Heart right ventricle (tissue), 16 donors: Measurements from ENCODE around the gene HPD. TPM values are rescaled to one million over a fixed set of nuclear protein-coding genes. Genes with fewer than 3 reads are reported as not detected.

ENCODE experiments used
- ATAC-seq, 8 donors: fragments of 200-7000 bp; cut with Tn5 transposase; one replicate each; pipeline ENCODE4 v1.9.1; 2020; ENCODE audit warnings: mild to moderate bottlenecking in 8 of 8, moderate library complexity in 8 of 8, moderate number of reproducible peaks in 1 of 8
- DNase-seq, 2 donors: peaks; one replicate each; pipeline ENCODE4 v3.0.0-alpha.2; 2020
- H3K27ac ChIP-seq, 10 donors: fragments of 200-600 bp; sonication (generic) in 2 of 10; one replicate each; pipeline versions ENCODE4 v1.5.0 to v1.8.0; 2020 to 2022; ENCODE audit warnings: mild to moderate bottlenecking in 3 of 10
- H3K27me3 ChIP-seq, 7 donors: fragments of 200-600 bp; one replicate each; pipeline ENCODE4 v1.8.0; 2021 to 2022; ENCODE audit warnings: mild to moderate bottlenecking in 2 of 7
- H3K36me3 ChIP-seq, 9 donors: fragments of 200-600 bp; sonication (generic) in 1 of 9; one replicate each; pipeline versions ENCODE4 v1.5.0 to v1.8.0; 2020 to 2022; ENCODE audit warnings: mild to moderate bottlenecking in 2 of 9
- H3K4me1 ChIP-seq, 9 donors: fragments of 200-600 bp; sonication (generic) in 1 of 9; one replicate each; pipeline versions ENCODE4 v1.5.0 to v1.8.0; 2020 to 2022; ENCODE audit warnings: mild to moderate bottlenecking in 4 of 9
- H3K4me3 ChIP-seq, 10 donors: fragments of 200-600 bp; sonication (generic) in 2 of 10; one replicate each; pipeline versions ENCODE4 v1.5.0 to v1.8.0; 2020 to 2022; ENCODE audit warnings: mild to moderate bottlenecking in 7 of 10, moderate library complexity in 2 of 10
- H3K9me3 ChIP-seq, 11 donors: fragments of 200-600 bp in 10 of 11; sonication (generic) in 2 of 11; one replicate each; pipeline versions ENCODE4 v1.5.0 to v1.8.0; 2013 to 2022; ENCODE audit warnings: mild to moderate bottlenecking in 2 of 11, control low read depth in 1 of 11, moderate library complexity in 1 of 11
- WGBS, 2 donors: extraction: QIAGEN DNeasy Blood & Tissue Kit; methylation state at CpG; one replicate each; pipeline ENCODE4 v1.1.7; 2013; ENCODE audit warnings: inconsistent platforms in 1 of 2; 5-methylcytosine and 5-hydroxymethylcytosine counted together
- intact Hi-C, 10 donors: fragments of 100-400 bp; cut with DNase I; formaldehyde crosslinking; loops; one replicate each; pipeline versions ENCODE4 v1.11.1 to v1.14.2; 2022
- polyA plus RNA-seq, 2 donors: library from polyadenylated mRNA; stranded (reverse); fragments of 200-250 nt; gene quantifications; one replicate each; pipeline ENCODE4 v1.2.3, GENCODE V29; 2013
- total RNA-seq, 10 donors: library from RNA; stranded (reverse); fragmentation: NEBNext Ultra II Directional in 3 of 10; extraction: Animal tissue kit (Norgen Biotek cat#: 25700) in 3 of 10; gene quantifications; one replicate each; pipeline versions ENCODE4 v1.2.1 to v1.2.4, GENCODE V29; 2021 to 2023
- TF ChIP-seq, protein P1 (sequence below), 9 donors: fragments of 200-600 bp; sonication (generic) in 2 of 9; IDR thresholded peaks; one replicate each; pipeline versions ENCODE4 v1.5.0 to v1.8.0; 2021 to 2022; ENCODE audit warnings: antibody characterized with exemption in 9 of 9, mild to moderate bottlenecking in 5 of 9, moderate library complexity in 1 of 9
- donor health status: Arrhythmogenic right ventricular cardiomyopathy.
- donor health status: ischemic (EF 13 %, LVEDD 7.1; RV severe dilation, severe dysfunction).
- donor health status: healthy with polysubstance abuse.
- donor health status: DM: no; HTN: yes; CAD: no.
- donor health status: DM: no; HTN: no; CAD: no.
- donor health status: ischemic (EF 25% LVEDD 6.9; RV normal size, moderate dysfunction).
- donor health status: ischemic (EF 25% LVEDD 5.7; RV mildly dilated, moderate dysfunction).
- donor health status: healthy.
- donor health status: DM: yes; HTN: yes; CAD: no.
- donor health status: Ischemic cardiomyopathy.
- donor health status: ischemic (EF 35%, LVEDD 5.7; RV mildly dilated, moderate dysfunction).
- donor health status: nonischemic (EF 11% LVEDD 7.7; RV severe dilation, severe dysfunction).
- donor health status: DM: yes; HTN: yes; CAD: no.
- donor health status: PGD.
- donor health status: ischemic (EF 29% LVEDD 5.4; RV normal size, mild dysfunction).
- donor health status: nonischemic (EF 23%, LVEDD 6.1; RV moderate dilation, normal function).

HPD gene
- total and polyA plus RNA-seq, 12 donors = 0.24 to 3.4 (median 1.2) TPM

DNA sequence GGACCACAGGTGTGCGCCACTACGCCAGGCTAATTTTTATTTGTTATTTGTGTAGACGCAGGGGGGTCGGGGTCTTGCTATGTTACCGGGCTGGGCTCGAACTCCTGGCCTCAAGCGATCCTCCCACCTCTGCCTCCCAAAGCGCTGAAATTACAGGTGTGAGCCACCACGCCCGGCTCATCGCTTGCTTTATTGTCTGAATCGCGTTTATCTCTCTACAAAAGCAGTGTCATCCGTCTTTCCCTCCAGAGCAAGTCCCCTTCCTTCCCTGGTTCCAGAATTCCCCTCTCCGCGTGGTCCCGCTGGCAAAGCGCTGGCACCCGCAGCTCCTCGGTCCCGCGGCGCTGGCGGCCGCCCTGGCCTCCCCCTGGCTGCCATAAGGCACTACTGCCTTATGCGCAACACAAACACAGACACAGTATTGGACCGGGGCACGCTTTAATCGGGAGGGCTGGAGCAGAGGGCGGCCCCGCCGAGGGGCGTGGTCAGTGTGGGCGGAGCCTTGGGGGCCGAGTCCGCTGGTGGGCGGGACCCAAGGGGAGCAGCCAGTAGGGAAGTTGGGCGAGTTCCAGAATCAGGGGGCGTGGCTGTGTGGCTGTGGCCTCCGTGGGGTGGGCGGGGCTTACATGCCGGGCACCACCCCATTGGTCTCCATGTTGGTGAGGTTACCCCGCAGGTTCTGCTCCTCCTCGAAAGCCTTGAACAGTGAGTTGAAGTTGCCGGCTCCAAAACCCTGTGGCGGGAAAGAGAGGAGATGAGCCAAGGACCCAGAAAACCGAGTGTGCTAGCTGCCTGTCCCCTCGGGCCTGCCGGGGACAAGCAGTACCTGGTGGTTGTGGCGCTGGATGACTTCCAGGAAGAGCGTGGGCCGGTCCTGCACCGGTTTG lies 19.3 kb downstream of the HPD start:
- no peaks in the 10 kb centered on the region for H3K9me3 ChIP-seq
- peak overlapping the region; percentile 49 to 70 (median 62) for H3K4me3 ChIP-seq
- H3K36me3 ChIP-seq = no peaks in the 10 kb centered on the region
- H3K27ac ChIP-seq = peak overlapping the region in 9 of 10 donors; percentile 51 to 76 (median 62)
- H3K4me1 ChIP-seq = peaks cover 0 to 17% (median 11%) of the 10 kb centered on the region in 9 donors
- DNase-seq (peak; percentile 99 to 100), ATAC-seq (peak; percentile 98 to 100 (median 99))
- no peaks in the 10 kb centered on the region for H3K27me3 ChIP-seq
- 13 to 14% methylated on average over 53 of the region's 53 CpGs for WGBS, 2 donors
- TF ChIP-seq, protein P1, sequence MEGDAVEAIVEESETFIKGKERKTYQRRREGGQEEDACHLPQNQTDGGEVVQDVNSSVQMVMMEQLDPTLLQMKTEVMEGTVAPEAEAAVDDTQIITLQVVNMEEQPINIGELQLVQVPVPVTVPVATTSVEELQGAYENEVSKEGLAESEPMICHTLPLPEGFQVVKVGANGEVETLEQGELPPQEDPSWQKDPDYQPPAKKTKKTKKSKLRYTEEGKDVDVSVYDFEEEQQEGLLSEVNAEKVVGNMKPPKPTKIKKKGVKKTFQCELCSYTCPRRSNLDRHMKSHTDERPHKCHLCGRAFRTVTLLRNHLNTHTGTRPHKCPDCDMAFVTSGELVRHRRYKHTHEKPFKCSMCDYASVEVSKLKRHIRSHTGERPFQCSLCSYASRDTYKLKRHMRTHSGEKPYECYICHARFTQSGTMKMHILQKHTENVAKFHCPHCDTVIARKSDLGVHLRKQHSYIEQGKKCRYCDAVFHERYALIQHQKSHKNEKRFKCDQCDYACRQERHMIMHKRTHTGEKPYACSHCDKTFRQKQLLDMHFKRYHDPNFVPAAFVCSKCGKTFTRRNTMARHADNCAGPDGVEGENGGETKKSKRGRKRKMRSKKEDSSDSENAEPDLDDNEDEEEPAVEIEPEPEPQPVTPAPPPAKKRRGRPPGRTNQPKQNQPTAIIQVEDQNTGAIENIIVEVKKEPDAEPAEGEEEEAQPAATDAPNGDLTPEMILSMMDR (IDR thresholded peaks at IDR 0.05) = peak; percentile 7 to 66 (median 50)
- intact Hi-C loops = loop anchor here in 2 of 10 donors (2.0 to 10.0 kb wide), 2 partner anchors 45 to 49 kb away; partner anchors contain the start of gene PSMD9 (in 2 of the 2)

DNA sequence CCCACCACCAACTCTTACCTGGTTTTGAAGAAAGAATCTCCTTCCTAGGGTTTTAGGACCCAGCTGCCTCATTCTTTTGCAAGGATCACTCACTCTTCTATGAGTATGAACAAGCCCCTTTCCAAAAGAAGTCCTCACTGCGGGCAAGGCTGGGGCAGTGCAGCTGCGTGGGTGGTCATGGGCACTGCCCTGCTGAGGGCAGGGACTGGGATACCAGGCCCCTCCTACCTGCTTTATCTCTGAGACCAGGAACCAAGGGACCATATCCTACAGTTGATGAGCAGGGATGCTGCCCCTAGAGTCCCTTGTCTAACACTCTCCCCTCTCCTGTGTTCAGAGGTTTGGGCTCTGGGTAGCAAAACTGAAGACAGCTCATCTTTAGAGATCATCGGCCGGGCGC lies 20.5 kb downstream of the HPD start:
- Histone ChIP-seq H3K36me3 (no peaks in the 10 kb centered on the region), H3K27ac (no peak overlapping the region), H3K4me3 (no peak overlapping the region), H3K4me1 (peaks cover 0 to 17% (median 11%) of the 10 kb centered on the region in 9 donors), H3K27me3 (no peaks in the 10 kb centered on the region), H3K9me3 (no peaks in the 10 kb centered on the region)
- no peak for DNase-seq
- intact Hi-C loops = loop anchor here in 2 of 10 donors (2.0 to 10.0 kb wide), 2 partner anchors 47 to 51 kb away; partner anchors contain the start of gene PSMD9 (in 2 of the 2)
- ATAC-seq = no peak
- 90% methylated on average over 5 of the region's 5 CpGs for WGBS, 2 donors
- TF ChIP-seq, protein P1 (IDR thresholded peaks at IDR 0.05) = no peak

DNA sequence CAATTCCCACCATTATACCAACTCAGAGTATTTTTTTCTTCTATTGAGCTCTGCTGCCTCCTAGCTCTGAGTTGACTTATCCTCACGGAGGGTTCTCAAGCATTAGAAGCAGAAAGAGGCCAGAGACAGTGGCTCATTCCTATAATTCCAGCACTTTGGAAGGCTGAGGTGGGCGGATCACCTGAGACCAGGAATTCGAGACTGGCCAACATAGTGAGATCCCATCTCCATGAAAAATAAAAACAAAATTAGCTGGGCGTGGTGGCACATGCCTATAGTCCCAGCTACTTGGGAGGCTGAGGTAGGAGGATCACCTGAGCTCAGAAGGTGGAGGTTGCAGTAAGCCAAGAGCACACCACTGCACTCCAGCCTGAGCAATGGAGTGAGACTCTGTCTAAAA lies 21.0 kb downstream of the HPD start:
- WGBS, 2 donors = 75 to 79% methylated on average over 4 of the region's 4 CpGs
- H3K9me3 ChIP-seq = no peaks in the 10 kb centered on the region
- intact Hi-C loops = loop anchor here in 2 of 10 donors (2.0 to 10.0 kb wide), 2 partner anchors 47 to 51 kb away; partner anchors contain the start of gene PSMD9 (in 2 of the 2)
- H3K27me3 ChIP-seq = no peaks in the 10 kb centered on the region
- H3K36me3 ChIP-seq = peaks cover 0 to 4% (median 0%) of the 10 kb centered on the region in 9 donors
- H3K4me1 ChIP-seq = peaks cover 0 to 17% (median 11%) of the 10 kb centered on the region in 9 donors
- H3K27ac ChIP-seq = no peak overlapping the region
- ATAC-seq (no peak), DNase-seq (no peak)
- no peak overlapping the region for H3K4me3 ChIP-seq
- TF ChIP-seq, protein P1 (IDR thresholded peaks at IDR 0.05) = no peak

DNA sequence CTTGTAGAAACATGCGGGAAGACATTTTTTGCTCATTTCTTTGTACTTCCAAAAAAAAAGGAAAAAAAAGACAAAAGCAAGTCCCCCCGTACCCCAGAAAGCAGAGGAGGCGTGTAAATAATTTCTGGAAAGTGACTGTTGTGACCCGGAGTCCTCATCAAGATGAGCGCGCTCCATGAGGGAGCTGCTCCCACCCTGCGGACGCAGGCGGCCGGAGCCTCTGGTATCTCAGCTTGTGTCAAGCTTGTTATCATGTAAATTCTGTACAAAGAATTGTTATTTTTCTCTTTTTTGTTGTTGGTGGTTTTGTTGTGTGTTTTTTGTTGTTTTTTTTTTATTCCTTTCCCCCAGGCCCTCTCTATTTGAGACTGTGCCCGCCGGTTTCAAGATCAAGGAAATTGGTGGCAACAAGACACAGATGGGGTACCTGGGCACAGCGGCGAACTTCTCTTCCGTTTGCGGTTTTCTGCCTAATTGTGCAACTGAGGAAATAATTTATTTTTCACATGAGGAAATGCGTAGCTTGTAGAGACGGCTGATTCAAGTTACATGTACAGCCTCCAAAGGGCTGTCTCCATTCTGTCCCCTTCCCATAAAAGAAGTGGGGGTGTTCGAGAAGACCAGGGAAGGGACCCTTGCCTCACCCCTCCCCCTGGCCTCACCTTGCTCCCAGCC lies 27.0 kb downstream of the HPD start:
- Histone ChIP-seq H3K27ac (peak overlapping the region in 1 of 10 donors; percentile 40), H3K27me3 (no peaks in the 10 kb centered on the region), H3K4me1 (peaks cover 0 to 12% (median 6%) of the 10 kb centered on the region in 9 donors), H3K4me3 (no peak overlapping the region), H3K9me3 (no peaks in the 10 kb centered on the region), H3K36me3 (peaks cover 0 to 63% (median 41%) of the 10 kb centered on the region in 9 donors)
- TF ChIP-seq, protein P1 (IDR thresholded peaks at IDR 0.05) = no peak
- WGBS, 2 donors = 93% methylated on average over 19 of the region's 19 CpGs
- intact Hi-C loops = loop anchor here in 1 of 10 donors (10.0 kb wide), 1 partner anchor 53 kb away; the partner anchor contains the start of gene PSMD9
- ATAC-seq (no peak), DNase-seq (no peak)
